Activated naive CD4-positive, alpha-beta T cell (primary cell): ENCODE data around the gene NMRK2.
A peak's percentile ranks its signal among the peaks of the same experiment; 100 is the strongest.

Experiments
- DNase-seq, 4 experiments: peaks; one replicate each; lab custom pipeline; 2025; lab: John Stamatoyannopoulos, UW

The NMRK2 gene

DNA sequence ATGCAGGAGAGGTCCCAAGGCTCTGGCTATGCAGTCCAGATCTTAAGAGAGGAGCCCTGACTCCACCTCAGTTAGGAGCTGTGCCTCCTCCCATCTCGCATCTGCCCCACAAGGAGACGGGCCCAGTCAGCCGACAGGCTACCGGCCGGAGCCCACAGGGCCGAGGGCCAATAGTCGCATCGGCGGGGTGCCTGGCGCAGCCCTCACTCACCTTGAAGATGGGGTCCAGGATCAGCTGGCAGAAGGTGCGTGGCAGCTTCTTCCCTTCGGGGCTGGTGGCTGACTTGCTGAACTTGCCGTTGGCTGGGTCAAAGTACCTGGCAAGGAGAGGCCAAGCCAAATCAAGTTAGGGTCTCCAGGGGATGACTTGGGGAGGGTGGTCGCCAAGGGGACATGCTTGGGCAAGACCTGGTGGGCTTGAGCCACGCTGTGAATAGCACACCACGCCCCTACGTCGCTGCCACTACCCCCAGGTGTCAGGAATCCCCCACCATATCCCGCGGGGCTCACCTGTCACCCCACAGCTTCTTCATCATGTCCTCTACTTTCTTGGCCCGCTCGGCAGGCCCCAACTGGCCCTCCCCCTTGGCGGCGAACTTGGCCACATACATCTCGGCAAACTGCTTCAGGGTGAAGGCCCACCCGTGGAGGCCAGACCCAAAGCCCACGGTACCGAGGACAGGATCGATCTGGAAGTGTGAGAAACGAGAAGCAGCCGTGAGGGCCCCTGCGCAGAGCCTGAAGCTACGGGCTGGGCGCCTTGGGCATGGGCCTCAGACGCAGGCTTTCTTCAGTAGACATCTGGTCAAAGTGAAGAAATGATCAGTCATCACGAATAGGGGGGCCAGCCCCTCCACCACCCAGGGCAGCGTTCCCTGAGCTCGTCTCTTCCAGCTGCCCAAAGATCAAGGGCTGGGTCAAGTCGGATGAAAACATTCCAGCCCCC is 49.1 kb downstream of the NMRK2 start:
- no peak for DNase-seq

DNA sequence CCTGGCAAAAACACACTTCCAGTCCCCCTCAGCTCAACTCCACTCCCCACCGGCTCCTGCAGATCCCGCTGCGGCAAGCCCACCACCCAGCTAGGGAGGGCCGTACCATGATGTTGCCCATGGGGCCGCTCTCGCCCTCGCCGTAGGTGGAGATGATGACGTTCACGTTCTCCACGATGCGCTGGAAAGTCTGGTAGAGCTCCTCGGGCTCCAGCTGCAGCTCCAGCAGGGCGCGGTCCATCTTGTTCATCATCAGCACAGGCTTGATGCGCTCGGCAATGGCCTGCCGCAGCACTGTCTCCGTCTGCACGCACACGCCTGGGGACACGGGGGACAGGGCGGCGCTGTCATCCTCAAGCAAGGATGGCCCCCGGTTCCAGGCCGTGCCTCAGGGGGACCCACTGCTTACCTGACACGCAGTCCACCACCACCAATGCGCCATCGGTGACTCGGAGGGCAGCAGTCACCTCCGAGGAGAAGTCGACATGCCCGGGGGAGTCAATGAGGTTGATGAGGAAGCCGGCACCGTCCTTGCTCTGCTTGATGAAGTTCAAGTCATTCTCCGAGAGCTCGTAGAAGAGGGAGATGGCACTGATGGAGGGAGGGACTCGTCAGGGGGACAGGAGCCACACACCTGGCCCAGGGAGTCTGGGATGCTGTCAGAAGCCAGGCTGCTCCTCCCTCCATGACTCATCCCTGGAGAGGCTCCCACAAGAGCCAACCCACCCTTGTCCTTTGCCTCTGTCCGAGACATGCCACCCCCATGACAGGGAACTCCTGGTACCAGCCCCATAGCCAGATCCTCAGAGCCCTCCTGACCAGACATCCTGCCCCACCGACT is 50.1 kb downstream of the NMRK2 start:
- DNase-seq, result no peak

- no peak for DNase-seq
Measured at GRCh38 chr19:3983542-3983914, 50.7 kb downstream of the NMRK2 start.

- no peak for DNase-seq
Measured at GRCh38 chr19:3983936-3984583, 51.2 kb downstream of the NMRK2 start.

DNA sequence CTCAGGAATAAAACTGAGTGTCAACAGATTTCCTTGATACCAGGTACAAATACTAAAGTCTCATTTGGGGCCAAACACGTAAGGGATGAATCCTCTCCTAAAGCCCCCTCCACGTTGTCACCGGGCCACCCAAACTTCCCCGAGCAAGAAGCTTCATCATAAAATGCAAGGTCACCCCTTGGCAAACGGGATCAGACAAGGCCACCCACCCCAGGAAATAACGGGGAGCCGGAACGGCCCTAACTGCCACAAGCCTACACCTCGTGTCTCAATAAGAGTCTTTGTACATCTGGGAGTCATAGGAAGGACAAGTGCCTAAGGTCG is 51.7 kb downstream of the NMRK2 start:
- no peak for DNase-seq

DNA sequence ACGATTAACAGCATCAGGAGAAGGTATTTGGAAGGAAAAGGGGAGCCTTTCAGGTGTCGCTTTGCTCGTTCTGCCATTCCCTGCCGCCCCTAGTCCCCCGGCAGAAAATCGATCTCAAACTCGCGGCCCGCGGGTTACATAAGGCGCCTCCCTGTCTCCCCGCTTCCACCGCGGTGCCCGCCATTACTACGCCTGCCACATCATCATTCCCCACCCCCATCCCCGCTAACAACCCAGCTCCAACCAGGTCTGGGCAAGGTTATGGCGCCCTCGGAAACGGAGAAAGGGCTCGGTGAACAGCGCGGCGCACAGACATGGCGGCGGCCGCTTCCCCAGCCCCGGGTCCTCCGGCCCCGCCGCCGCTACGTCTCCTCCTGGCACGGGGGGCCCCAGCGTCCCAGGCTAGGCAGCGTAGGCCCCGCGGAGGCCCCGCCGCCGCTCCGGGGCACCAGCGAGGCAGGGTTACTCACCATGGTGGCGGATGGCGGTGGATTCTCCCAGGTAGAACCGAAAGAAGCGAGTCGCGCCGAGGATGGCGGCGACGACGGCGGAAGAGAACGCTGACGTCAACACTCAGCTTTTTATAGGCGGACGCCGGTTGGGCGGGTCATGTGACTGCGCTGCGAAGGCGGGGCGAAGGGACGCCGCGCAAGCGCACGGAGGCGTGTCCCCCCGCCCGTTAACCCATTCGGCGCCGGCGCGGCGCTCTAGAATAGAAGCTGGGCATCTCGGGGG is 52.2 kb downstream of the NMRK2 start, which contains the start of gene EEF2:
Gene EEF2 (minus strand): TSS at position 556 of the 735 bp plus-strand sequence. CDS start 83 bp downstream, at position 473.
- DNase-seq, result peak; percentile 83 to 89 (median 86)

DNA sequence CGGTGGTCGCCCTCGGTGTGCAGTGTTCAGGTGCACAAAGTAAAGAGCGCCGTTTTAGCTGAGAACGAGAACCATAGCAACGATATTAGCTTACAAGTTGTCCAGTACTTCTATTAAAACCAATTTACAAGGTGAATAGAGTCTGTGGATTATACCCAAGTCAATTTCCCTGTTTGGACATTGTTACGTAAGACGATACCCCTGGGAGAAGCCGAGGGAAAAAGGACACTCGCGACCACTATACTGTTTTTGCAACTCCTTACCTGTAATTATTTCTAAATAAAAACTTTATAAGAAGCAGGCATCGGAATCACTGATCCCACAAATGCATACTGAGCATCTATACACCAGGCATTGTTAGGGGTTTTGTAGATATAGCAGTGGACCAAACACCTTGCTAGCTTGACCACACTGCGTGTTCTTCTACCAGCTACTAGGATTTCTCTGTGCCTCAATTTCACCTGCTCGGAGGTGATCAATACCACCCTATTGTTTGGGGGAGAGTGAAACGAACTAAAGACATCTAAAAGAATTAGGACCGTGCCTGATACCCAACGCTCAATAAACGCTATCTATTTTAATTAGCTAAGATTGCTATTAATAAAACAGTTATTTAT is 52.9 kb downstream of the NMRK2 start:
- no peak for DNase-seq

GRCh38 chr19:3986260-3987041 is 53.6 kb downstream of the NMRK2 start:
- peak in 2 of 4 experiments; percentile 18 to 41 for DNase-seq

GRCh38 chr19:3987619-3988371 is 54.9 kb downstream of the NMRK2 start:
- DNase-seq, result peak; percentile 58 to 87 (median 78)

DNA sequence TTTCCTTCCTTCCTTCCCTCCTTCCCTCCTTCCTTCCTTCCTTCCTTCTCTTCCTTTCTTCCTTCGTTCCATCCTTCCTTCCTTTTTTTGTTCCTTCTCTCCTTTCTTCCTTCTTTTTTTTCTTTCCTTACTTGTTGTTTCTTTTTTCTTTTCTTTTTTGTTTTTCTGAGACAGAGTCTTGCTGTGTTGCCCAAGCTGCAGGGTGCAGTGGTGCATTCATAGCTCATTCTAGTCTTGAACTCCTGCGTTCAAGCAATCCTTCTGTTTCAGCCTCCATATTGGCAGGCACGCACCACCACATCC is 57.9 kb downstream of the NMRK2 start:
- DNase-seq, result no peak
